RWPE1 (cell line): ENCODE results near the gene SLCO4C1.

Source experiments
- CTCF ChIA-PET: fragments of 350-600 bp; sonication (Branson Sonifier 250); formaldehyde crosslinking; extraction: SDS; loops from one replicate; lab custom pipeline; 2021; lab: Yijun Ruan, JAX
- POLR2A ChIA-PET: fragments of 400-600 bp; formaldehyde crosslinking; extraction: SDS; loops from one replicate; lab custom pipeline; 2020; ENCODE audit warnings: antibody characterized with exemption; ENCODE audit not compliant: low non-redundant PET; lab: Yijun Ruan, JAX
- DNase-seq: peaks from one replicate; pipeline ENCODE4 v3.0.0; 2012; ENCODE audit warnings: low spot score
- H3K27ac ChIP-seq: fragments of 450-650 bp; 2 replicates; pipeline ENCODE4 v1.5.1; 2017
- CTCF ChIP-seq: fragments of 450-650 bp; conservative IDR thresholded peaks from 2 replicates; pipeline ENCODE4 v1.5.1; 2017; ENCODE audit warnings: low read depth, mild to moderate bottlenecking

SLCO4C1 gene

GRCh38 chr5:102312586-102313370 lies 16.7 kb upstream of the SLCO4C1 start:
- no peak for TF ChIP-seq CTCF
- no peak overlapping the region for H3K27ac ChIP-seq
- CTCF ChIA-PET, result no interaction called here
- POLR2A ChIA-PET, result no interaction called here
- DNase-seq, result no peak

- no peak for TF ChIP-seq CTCF
- no peak overlapping the region for H3K27ac ChIP-seq
- ChIA-PET CTCF (interaction anchor here (0.9 kb wide), 1 partner anchor 240 kb away, joined by 4 read pairs; no protein-coding TSS in a partner anchor), POLR2A (no interaction called here)
- no peak for DNase-seq
These were observed 13.5 kb upstream of the SLCO4C1 start for GRCh38 chr5:102309586-102309985.

GRCh38 chr5:102307232-102307631 lies 11.1 kb upstream of the SLCO4C1 start:
- DNase-seq, result no peak
- ChIA-PET CTCF (no interaction called here), POLR2A (no interaction called here)
- no peak overlapping the region for H3K27ac ChIP-seq
- TF ChIP-seq CTCF, result no peak

GRCh38 chr5:102306121-102306520 lies 10.0 kb upstream of the SLCO4C1 start:
- ChIA-PET CTCF (interaction anchor here (0.5 kb wide), 1 partner anchor 166 kb away, joined by 4 read pairs; no protein-coding TSS in a partner anchor), POLR2A (no interaction called here)
- no peak for DNase-seq
- TF ChIP-seq CTCF, result no peak
- H3K27ac ChIP-seq, result no peak overlapping the region

GRCh38 chr5:102295534-102296177 lies 428 bp downstream of the SLCO4C1 start:
- CTCF ChIA-PET, result interaction anchor here (1.0 to 2.0 kb wide), 2 partner anchors 9 to 19 kb away, joined by 3 to 7 read pairs; no protein-coding TSS in a partner anchor
- no peak for DNase-seq
- POLR2A ChIA-PET, result no interaction called here

More at GRCh38 chr5:102295534-102296177, 428 bp downstream of the SLCO4C1 start:
- H3K27ac ChIP-seq, result no peak overlapping the region
- no peak for TF ChIP-seq CTCF
